Skeletal muscle tissue (tissue), 4 donors: Measurements from ENCODE around the gene BANF2. TPM values are rescaled to one million over a fixed set of nuclear protein-coding genes. Genes with fewer than 3 reads are reported as not detected.
"Not testable (repeated sequence)": the region's sequence is repeated elsewhere in the genome, so short reads cannot be mapped to it uniquely, and the experiment has no call there.

Source experiments
- H3K27ac ChIP-seq: one replicate; pipeline ENCODE4 v1.7.0; 2013; ENCODE audit warnings: mild to moderate bottlenecking, low read depth, low read length, inconsistent platforms
- H3K27me3 ChIP-seq, 3 donors: one replicate each; pipeline ENCODE4 v1.7.0; 2013; ENCODE audit warnings: low read length in 3 of 3; ENCODE audit not compliant: control insufficient read depth in 3 of 3, insufficient read depth in 3 of 3
- H3K36me3 ChIP-seq, 3 donors: one replicate each; pipeline ENCODE4 v1.7.0; 2013; ENCODE audit warnings: low read length in 3 of 3; ENCODE audit not compliant: control insufficient read depth in 3 of 3, insufficient read depth in 3 of 3
- H3K4me1 ChIP-seq, 3 donors: one replicate each; pipeline ENCODE4 v1.7.0; 2013; ENCODE audit warnings: low read length in 3 of 3, mild to moderate bottlenecking in 3 of 3; ENCODE audit not compliant: control insufficient read depth in 3 of 3, insufficient read depth in 3 of 3
- H3K4me3 ChIP-seq, 3 donors: one replicate each; pipeline ENCODE4 v1.7.0; 2013; ENCODE audit warnings: low read length in 3 of 3
- H3K9ac ChIP-seq, 3 donors: one replicate each; pipeline ENCODE4 v1.7.0; 2013; ENCODE audit warnings: low read length in 3 of 3, mild to moderate bottlenecking in 3 of 3, moderate library complexity in 2 of 3, low read depth in 1 of 3
- H3K9me3 ChIP-seq, 3 donors: one replicate each; pipeline ENCODE4 v1.7.0; 2013; ENCODE audit warnings: low read length in 3 of 3; ENCODE audit not compliant: control insufficient read depth in 3 of 3
- total RNA-seq: library from RNA; depleted of rRNA; stranded (reverse); fragments of >200 nt; gene quantifications from one replicate; pipeline ENCODE4 v1.2.3, GENCODE V29; 2014
- donor health status: Osteomylitis.

The BANF2 gene
- total RNA-seq, 1 donor from 2014 or later, result not detected

- H3K9ac ChIP-seq, result no peak overlapping the region
- no peak overlapping the region for H3K27ac ChIP-seq
- no peaks in the 10 kb centered on the region for H3K27me3 ChIP-seq
- no peaks in the 10 kb centered on the region for H3K4me1 ChIP-seq
- H3K9me3 ChIP-seq, result no peaks in the 10 kb centered on the region
- H3K36me3 ChIP-seq, result no peaks in the 10 kb centered on the region
- no peak overlapping the region for H3K4me3 ChIP-seq
Measured at GRCh38 chr20:17706632-17707031, 6.9 kb downstream of the BANF2 start.

- H3K9ac ChIP-seq, H3K4me3 ChIP-seq, H3K36me3 ChIP-seq, H3K9me3 ChIP-seq, H3K4me1 ChIP-seq, H3K27me3 ChIP-seq, H3K27ac ChIP-seq: not testable (repeated sequence)
Measured at GRCh38 chr20:17707951-17708350, 8.2 kb downstream of the BANF2 start.

DNA sequence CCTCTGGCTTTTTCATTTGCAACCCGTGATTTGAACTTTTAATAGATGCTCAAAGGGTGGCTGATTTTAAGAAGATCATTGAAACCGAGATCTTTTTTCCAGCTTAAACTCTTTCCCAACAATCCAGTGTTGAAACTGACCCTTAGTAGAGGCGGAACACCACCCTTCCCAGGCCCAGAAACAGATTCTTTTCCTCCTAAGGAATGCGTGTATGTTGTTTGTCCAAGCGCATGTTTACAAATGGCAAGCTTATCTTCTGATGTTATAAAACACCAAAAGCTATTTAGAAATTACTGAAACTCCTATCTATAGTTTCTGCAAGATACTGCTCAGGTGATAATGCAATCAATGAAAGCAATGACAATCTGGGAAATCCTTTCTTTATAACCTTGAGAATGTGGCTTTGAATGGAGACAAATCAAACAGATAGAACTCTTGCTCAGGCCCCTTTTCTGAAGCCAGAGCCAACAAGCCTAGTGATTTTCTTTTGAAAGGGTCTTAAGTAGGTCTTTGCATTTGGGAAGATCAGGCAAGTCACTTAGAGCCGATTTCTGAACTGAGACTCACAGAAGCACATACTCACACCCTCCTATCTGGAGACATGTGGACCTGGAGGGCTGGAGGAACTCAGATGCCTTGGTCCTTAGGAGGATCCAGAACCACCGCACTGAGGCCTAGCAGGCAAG is 9.1 kb downstream of the BANF2 start:
- no peaks in the 10 kb centered on the region for H3K9me3 ChIP-seq
- no peak overlapping the region for H3K27ac ChIP-seq
- no peaks in the 10 kb centered on the region for H3K4me1 ChIP-seq
- H3K36me3 ChIP-seq, result no peaks in the 10 kb centered on the region
- H3K4me3 ChIP-seq, result no peak overlapping the region
- H3K9ac ChIP-seq, result no peak overlapping the region
- no peaks in the 10 kb centered on the region for H3K27me3 ChIP-seq

- no peaks in the 10 kb centered on the region for H3K4me1 ChIP-seq
- no peaks in the 10 kb centered on the region for H3K9me3 ChIP-seq
- no peak overlapping the region for H3K4me3 ChIP-seq
- no peak overlapping the region for H3K27ac ChIP-seq
- no peaks in the 10 kb centered on the region for H3K36me3 ChIP-seq
- H3K27me3 ChIP-seq, result no peaks in the 10 kb centered on the region
- H3K9ac ChIP-seq, result no peak overlapping the region
Measured at GRCh38 chr20:17709361-17710293, 9.9 kb downstream of the BANF2 start.

GRCh38 chr20:17710379-17711266 is 10.9 kb downstream of the BANF2 start:
- Histone ChIP-seq H3K27me3 (no peaks in the 10 kb centered on the region), H3K4me3 (no peak overlapping the region), H3K9ac (no peak overlapping the region), H3K36me3 (no peaks in the 10 kb centered on the region), H3K9me3 (no peaks in the 10 kb centered on the region), H3K27ac (no peak overlapping the region), H3K4me1 (no peaks in the 10 kb centered on the region)

DNA sequence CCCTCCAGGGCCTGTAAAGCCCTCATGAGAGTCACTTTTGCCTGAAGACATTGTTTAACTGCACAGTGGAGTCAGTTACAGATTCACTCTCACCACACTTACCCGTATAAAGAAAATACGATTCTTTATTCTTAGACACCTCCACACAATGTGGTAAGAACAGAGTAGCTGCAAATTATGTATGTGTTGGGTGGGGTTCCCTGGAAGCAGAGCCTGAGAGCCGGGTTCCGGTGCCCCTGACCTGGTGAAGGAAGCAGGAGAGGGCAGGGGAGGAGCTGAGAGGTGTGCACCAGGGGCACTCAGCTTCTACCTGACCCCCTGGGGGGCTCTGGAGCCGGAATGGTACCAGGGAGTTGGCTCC is 11.5 kb downstream of the BANF2 start:
- H3K9ac ChIP-seq, result no peak overlapping the region
- no peak overlapping the region for H3K27ac ChIP-seq
- no peak overlapping the region for H3K4me3 ChIP-seq
- H3K4me1 ChIP-seq, result no peaks in the 10 kb centered on the region
- H3K36me3 ChIP-seq, result no peaks in the 10 kb centered on the region
- H3K27me3 ChIP-seq, result no peaks in the 10 kb centered on the region
- H3K9me3 ChIP-seq, result no peaks in the 10 kb centered on the region

GRCh38 chr20:17712201-17712600 is 12.4 kb downstream of the BANF2 start:
- Histone ChIP-seq H3K4me1 (no peaks in the 10 kb centered on the region), H3K27me3 (no peaks in the 10 kb centered on the region), H3K27ac (no peak overlapping the region), H3K36me3 (no peaks in the 10 kb centered on the region), H3K9me3 (no peaks in the 10 kb centered on the region), H3K9ac (no peak overlapping the region), H3K4me3 (no peak overlapping the region)

DNA sequence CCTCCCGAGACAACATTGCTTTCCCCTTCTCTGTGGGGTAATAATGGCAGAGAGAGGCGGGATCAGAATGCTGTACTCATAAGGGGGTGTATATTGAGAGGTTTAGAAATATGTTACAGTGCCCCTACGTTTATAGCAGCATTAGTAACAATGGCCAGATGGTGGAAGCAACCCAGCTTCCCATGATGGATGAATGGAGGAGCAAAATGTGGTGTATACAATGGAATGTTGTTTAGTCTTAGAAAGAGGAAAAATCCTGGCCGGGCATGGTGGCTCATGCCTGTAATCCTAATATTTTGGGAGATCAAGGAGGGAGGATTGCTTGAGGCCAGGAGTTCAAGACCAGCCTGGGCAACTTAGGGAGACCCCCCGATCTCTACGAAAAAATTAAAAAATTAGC is 12.9 kb downstream of the BANF2 start:
- Histone ChIP-seq H3K9ac (no peak overlapping the region), H3K27ac (no peak overlapping the region), H3K36me3 (no peaks in the 10 kb centered on the region), H3K4me3 (no peak overlapping the region), H3K27me3 (no peaks in the 10 kb centered on the region), H3K9me3 (no peaks in the 10 kb centered on the region), H3K4me1 (no peaks in the 10 kb centered on the region)

DNA sequence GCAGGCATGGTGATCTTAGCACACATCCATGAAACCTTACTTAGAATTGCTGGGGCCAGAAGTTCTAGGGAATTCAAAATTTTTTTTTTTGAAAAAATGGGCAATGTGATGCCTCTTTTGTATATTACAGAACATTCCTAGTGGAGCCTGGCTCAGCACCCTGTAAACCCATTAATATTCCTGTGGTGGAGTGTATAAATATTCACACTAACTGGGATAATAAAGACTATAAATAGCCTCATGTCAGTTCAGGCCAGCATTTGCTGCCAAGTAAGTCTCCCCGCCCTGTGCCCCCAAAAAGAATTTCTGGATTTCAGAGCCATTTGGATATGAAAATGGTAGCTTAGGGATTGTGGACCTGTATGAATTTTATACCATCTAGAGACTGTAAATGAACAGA is 14.8 kb downstream of the BANF2 start:
- Histone ChIP-seq H3K9me3 (no peaks in the 10 kb centered on the region), H3K36me3 (no peaks in the 10 kb centered on the region), H3K9ac (no peak overlapping the region), H3K4me3 (no peak overlapping the region), H3K4me1 (no peaks in the 10 kb centered on the region), H3K27me3 (no peaks in the 10 kb centered on the region), H3K27ac (no peak overlapping the region)
